ENCODE measurements around the gene ZCWPW1.

- TF ChIP-seq CTCF (IDR thresholded peaks at IDR 0.05), result no peak
- no peak for TF ChIP-seq POLR2A (IDR thresholded peaks at IDR 0.05)
These were observed 61.9 kb downstream of the ZCWPW1 start for GRCh38 chr7:100366411-100367250.

Measured in Peyer's patch (tissue), 4 donors.